NK-92 treated with Interleukin-12 subunit alpha and Interleukin-12 subunit beta, amount 100 ng/mL, for 24 hours (cell line): ENCODE data around the gene GRK2.

Source experiments
- DNase-seq: peaks from one replicate; lab custom pipeline; 2025; lab: John Stamatoyannopoulos, UW

GRK2 gene

DNA sequence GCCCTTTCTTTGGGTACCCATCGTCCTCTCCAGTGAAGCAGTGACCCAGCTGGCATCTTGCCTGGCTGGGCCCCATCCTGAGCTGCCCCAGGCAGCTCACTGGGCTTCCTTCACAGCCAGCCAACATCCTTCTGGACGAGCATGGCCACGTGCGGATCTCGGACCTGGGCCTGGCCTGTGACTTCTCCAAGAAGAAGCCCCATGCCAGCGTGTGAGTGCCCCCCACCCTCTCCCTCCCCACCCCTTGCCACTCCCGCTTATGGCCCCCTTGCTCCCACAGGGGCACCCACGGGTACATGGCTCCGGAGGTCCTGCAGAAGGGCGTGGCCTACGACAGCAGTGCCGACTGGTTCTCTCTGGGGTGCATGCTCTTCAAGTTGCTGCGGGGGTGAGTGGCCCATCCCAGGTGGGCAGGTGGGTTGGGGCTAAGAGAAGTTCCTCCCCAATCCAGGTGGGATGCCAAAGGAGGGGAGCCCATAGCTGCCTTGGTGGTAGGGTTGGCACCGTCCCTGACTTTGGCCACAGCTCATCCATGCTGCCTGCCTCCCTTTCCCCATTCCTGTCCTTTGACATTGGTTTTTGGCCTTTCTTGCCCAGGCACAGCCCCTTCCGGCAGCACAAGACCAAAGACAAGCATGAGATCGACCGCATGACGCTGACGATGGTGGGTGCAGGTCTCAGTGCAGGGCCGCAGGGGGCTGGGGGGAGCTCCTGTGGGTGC, 16.0 kb downstream of the GRK2 start:
- no peak for DNase-seq

- DNase-seq, result no peak
Measured at GRCh38 chr11:67282876-67283371, 16.7 kb downstream of the GRK2 start.

DNA sequence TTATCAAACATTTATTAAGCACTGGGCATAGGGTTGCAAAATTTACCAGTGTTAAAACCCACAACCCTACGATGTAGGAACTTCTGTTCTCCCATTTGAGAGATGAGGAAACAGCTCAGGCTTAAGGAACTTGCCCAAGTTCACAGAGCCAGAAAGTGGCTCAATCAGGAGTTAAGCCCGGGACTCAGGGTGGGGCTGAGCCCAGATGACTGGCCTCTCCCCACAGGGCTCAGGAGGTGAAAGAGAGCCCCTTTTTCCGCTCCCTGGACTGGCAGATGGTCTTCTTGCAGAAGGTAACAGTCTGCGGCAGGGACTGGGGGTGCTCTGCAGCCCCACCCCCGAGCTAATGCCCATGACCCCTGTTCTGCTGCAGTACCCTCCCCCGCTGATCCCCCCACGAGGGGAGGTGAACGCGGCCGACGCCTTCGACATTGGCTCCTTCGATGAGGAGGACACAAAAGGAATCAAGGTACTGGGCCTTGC, 17.2 kb downstream of the GRK2 start:
- DNase-seq, result no peak

GRCh38 chr11:67284811-67285540, 18.7 kb downstream of the GRK2 start:
- DNase-seq, result no peak

DNA sequence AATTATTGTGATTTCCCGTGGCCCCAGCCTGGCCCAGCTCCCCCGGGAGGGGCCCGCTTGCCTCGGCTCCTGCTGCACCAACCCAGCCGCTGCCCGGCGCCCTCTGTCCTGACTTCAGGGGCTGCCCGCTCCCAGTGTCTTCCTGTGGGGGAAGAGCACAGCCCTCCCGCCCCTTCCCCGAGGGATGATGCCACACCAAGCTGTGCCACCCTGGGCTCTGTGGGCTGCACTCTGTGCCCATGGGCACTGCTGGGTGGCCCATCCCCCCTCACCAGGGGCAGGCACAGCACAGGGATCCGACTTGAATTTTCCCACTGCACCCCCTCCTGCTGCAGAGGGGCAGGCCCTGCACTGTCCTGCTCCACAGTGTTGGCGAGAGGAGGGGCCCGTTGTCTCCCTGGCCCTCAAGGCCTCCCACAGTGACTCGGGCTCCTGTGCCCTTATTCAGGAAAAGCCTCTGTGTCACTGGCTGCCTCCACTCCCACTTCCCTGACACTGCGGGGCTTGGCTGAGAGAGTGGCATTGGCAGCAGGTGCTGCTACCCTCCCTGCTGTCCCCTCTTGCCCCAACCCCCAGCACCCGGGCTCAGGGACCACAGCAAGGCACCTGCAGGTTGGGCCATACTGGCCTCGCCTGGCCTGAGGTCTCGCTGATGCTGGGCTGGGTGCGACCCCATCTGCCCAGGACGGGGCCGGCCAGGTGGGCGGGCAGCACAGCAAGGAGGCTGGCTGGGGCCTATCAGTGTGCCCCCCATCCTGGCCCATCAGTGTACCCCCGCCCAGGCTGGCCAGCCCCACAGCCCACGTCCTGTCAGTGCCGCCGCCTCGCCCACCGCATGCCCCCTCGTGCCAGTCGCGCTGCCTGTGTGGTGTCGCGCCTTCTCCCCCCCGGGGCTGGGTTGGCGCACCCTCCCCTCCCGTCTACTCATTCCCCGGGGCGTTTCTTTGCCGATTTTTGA, 19.5 kb downstream of the GRK2 start:
- no peak for DNase-seq

- DNase-seq, result no peak
Measured at GRCh38 chr11:67286621-67287333, 20.5 kb downstream of the GRK2 start.

DNA sequence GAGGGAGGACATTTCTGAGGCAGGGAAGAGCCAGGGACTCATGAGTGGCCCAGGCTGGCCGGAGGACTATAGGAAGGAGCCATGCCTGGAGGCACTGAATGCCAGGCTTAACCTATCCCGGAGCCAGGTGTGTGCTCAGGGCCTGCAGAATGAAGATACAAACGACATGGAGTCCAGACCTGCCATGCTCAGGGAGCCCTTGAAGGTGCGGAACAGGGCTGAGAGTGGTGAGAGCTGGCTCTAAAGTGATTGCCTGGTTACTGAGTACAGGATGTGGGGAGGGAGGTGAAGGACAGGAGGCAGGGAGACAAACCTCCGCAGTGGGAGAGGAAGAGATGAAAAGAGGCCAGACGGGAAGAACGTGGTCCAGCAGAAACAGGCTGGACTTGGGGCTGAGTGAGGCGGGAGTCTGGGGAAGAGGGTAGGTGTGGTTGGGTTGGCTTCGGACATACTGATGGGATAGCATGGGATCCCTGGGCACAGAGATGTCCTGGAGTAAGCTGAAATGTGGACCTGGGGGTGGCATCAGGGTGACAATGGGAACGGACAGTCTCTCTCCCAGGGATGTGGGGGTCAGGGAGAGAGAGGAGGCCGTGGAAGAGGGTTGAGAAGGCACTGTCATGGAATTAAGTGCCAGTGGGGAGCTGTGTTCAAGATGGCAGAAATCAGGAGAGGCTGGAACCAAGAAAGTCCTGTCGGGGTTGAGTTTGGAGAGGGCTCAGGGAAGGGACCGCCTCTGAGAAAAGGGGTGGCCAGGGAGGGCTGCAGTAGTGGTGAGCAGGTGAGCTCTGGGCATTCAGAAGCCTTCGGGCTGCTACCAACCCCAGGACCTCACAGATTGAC, 21.3 kb downstream of the GRK2 start:
- DNase-seq, result no peak

DNA sequence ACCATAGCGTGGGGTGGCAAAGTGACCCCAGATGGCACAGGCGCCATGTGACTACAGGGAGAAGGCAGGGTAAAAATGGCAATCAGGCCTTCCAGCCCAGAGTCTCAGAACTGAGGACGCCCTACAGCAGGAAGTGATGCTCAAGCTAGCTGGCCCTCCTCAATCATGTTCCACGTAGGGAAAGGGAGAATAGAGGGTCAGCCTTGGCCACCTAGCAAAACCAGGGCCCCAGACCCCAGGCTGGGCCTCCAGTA, 21.9 kb downstream of the GRK2 start:
- DNase-seq, result peak; percentile 72

- DNase-seq, result peak; percentile 89
Measured at GRCh38 chr11:67288452-67289225, 22.4 kb downstream of the GRK2 start.

GRCh38 chr11:67289226-67289650, 23.0 kb downstream of the GRK2 start, which contains the start of gene ANKRD13D:
Gene ANKRD13D (plus strand): TSS chr11:67289303. CDS start chr11:67289461, 158 bp downstream.
- DNase-seq, result no peak

DNA sequence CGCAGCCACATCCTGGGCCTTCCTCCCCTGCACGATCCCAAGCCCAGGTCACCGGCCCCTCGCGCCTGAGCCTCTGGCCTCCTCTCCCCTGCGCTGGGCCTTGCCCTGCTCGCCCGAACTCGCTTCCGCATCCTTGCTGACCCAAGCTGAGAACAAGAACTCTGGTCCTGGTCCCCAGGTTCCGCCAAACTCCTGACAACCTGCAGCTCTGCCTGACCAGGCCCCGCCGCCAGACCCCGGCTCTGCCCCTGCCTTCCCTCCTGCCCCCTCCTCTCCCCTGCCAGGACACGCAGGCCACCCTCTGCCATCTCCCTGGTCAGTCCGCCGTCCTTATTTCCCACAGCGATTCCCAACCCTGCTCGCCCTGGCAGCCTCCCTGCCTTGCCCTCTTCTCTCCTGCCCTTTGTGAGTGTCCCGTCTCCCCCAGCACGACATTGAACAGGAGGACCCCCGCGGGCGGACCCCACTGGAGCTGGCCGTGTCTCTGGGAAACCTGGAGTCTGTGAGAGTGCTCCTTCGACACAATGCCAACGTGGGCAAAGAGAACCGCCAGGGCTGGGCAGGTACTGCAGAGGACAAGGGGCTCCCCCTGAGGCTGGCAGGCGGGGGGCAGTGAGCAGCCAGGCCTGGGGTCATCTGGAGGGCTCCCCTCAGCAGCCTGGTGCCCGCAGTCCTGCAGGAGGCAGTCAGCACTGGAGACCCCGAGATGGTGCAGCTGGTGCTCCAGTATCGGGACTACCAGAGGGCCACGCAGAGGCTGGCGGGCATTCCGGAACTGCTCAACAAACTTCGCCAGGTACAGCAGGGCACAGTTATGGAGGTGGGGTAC, 23.6 kb downstream of the GRK2 start:
- no peak for DNase-seq

GRCh38 chr11:67290801-67291200, 24.5 kb downstream of the GRK2 start:
- DNase-seq, result no peak

GRCh38 chr11:67291481-67292381, 25.5 kb downstream of the GRK2 start:
- no peak for DNase-seq

GRCh38 chr11:67292671-67293070, 26.4 kb downstream of the GRK2 start:
- no peak for DNase-seq

DNA sequence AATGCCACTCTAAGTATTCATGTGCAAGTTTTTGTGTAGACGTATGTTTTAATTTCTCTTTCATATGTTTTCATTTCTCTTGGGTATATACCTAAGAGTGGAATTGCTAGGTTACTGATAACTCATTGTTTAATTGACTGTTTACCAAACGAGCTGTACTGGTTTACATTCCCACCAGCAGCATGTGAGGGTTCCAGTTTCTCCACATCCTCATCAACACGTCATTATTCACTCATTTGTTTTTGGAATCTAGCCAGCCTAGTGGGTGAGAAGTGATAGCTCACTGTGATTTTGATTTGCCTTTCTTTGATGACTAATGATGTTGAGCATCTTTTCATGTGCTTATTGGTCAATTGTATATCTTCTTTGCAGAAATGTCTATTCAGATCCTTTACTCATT, 26.8 kb downstream of the GRK2 start:
- no peak for DNase-seq

- DNase-seq, result no peak
Measured at GRCh38 chr11:67295846-67296245, 29.6 kb downstream of the GRK2 start.

DNA sequence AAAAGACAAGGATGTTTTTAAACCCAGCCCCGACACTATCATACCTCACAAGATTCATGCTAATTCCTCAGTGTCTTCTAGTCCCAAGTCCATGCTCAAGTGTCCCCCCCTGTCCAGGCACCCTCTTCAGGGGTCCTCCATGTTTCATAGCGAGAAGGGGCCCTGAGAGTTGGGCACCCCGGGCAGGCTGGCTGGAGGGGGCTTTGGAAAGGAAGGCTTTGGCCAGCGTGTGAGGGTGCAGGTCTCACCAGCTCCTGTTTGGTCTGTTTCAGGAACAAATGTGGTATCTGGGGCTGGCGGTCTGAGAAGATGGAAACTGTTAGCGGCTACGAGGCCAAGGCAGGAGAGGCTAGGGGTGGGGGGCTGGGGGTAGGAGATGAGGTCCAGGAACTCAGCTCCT, 32.5 kb downstream of the GRK2 start:
- DNase-seq, result no peak
